ENCODE data around the gene ERCC5. TPM values are rescaled to one million over a fixed set of nuclear protein-coding genes. Genes with fewer than 3 reads are reported as not detected.

The ERCC5 gene
- total and polyA plus RNA-seq, 2 donors (not counting 3 experiments of a cell fraction or from before 2014, with no cell fraction given) = 12.5 to 40.1 TPM

DNA sequence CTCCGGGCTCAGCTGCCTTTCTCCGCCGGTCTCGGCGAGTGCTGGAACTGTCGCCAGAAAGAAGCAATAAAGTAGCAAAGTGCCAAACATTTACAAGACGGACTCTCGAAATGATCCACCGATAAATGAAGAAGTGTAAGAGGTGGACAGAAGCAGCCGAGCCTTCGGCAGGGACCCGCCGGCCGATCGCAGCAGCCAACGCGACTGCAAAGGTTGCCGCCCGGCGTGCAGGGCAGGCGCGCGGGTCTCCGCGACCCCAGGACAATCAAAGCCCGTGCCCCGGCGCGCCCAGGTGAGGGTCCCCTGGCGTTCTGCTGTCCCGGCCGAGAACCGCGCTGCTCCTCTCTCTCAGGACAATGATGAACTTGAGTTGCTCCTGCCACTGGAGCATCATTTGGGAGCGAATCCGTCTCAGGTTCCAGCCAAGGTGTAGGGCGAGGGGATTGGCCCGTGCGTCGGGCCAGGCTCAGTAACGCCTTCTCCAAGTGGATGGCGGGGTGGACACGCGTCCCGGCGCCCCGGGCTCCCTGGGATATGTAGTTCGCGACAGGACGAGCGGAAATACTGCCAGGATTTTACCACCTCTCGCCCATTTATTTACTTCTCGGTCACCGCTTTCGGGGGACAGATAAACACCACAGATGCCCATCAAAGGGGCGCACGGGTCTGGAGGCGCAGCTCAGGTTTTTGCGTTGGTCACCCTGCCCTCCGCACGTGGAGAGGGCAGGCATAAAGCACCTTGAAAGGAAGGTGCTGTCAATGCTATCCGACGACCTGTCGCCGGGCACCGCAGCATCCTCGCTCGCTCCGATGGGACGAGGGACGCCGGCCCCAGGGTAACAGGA is 47.0 kb upstream of the ERCC5 start, which contains the start of the genes BIVM and POGLUT2:
TSS of gene BIVM (plus strand) at position 539 of the 845 bp plus-strand sequence. CDS start 8,149 bp downstream, outside the sequence.
TSS of gene POGLUT2 (minus strand) at position 396 of the 845 bp plus-strand sequence. CDS start at position 90, 306 bp downstream.
- intact Hi-C loops (cut with micrococcal nuclease) = no loop called here
- peaks cover 18% of the 10 kb centered on the region for H3K4me1 ChIP-seq (ENCODE audit: control insufficient read depth, extremely low read depth, insufficient read depth, low read length)
- H3K4me3 ChIP-seq (replicated peaks in 1 of 3; ENCODE audit: insufficient read depth in 1 of 3, low read depth in 1 of 3, low read length in 3 of 3) = peak within 1 kb of the TSS; percentile 47 to 71 (median 56)
- ChIA-PET POLR2A (no interaction called here), CTCF (interaction anchor here (0.6 to 3.5 kb wide), 7 partner anchors 10 to 499 kb away, joined by 3 to 37 read pairs (median 12); partner anchors contain the start of genes ERCC5 and TPP2)
- H3K79me2 ChIP-seq (ENCODE audit: control insufficient read depth, insufficient read depth, low read length) = peaks cover 15% of the 10 kb centered on the region
- H3K9me1 ChIP-seq (replicated peaks; ENCODE audit: control insufficient read depth, extremely low read depth, insufficient read depth, low read length) = no peaks in the 10 kb centered on the region
- H3K9ac ChIP-seq (replicated peaks; ENCODE audit: extremely low read depth, insufficient read depth, low read length) = peak within 1 kb of the TSS; percentile 74
- FAIRE-seq = peak; percentile 94
- H3K27ac ChIP-seq (ENCODE audit: insufficient read depth, low read depth, low read length) = peak within 1 kb of the TSS; percentile 41
- dilution Hi-C loops (cut with MboI; ENCODE audit: extremely low pct_ligation_motif_present, low sequenced_read_pairs) = no loop called here
- no peaks in the 10 kb centered on the region for H3K9me3 ChIP-seq (replicated peaks; ENCODE audit: control insufficient read depth, insufficient read depth, low read length)
- no peaks in the 10 kb centered on the region for H3K36me3 ChIP-seq (ENCODE audit: control insufficient read depth in 2 of 2, extremely low read depth in 1 of 2, insufficient read depth in 2 of 2, low read length in 2 of 2)
- H4K20me1 ChIP-seq (replicated peaks; ENCODE audit: control insufficient read depth, extremely low read depth, insufficient read depth, low read length) = no peaks in the 10 kb centered on the region
- peak within 1 kb of the TSS; percentile 63 for H2AFZ ChIP-seq (ENCODE audit: low read depth, low read length)
- no peaks in the 10 kb centered on the region for H3K27me3 ChIP-seq (ENCODE audit: control insufficient read depth in 2 of 2, insufficient read depth in 2 of 2, low read length in 2 of 2)
- BruUV-seq (replicated peaks) = TSS peak; percentile 66
- peak; percentile 40 for TF ChIP-seq POLR2AphosphoS5 (IDR thresholded peaks at IDR 0.05; ENCODE audit: insufficient read depth, low read depth, low read length)
- TF ChIP-seq, protein P1, sequence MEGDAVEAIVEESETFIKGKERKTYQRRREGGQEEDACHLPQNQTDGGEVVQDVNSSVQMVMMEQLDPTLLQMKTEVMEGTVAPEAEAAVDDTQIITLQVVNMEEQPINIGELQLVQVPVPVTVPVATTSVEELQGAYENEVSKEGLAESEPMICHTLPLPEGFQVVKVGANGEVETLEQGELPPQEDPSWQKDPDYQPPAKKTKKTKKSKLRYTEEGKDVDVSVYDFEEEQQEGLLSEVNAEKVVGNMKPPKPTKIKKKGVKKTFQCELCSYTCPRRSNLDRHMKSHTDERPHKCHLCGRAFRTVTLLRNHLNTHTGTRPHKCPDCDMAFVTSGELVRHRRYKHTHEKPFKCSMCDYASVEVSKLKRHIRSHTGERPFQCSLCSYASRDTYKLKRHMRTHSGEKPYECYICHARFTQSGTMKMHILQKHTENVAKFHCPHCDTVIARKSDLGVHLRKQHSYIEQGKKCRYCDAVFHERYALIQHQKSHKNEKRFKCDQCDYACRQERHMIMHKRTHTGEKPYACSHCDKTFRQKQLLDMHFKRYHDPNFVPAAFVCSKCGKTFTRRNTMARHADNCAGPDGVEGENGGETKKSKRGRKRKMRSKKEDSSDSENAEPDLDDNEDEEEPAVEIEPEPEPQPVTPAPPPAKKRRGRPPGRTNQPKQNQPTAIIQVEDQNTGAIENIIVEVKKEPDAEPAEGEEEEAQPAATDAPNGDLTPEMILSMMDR (IDR thresholded peaks at IDR 0.05; ENCODE audit: extremely low read depth in 1 of 2, insufficient read depth in 1 of 2, low read depth in 1 of 2, low read length in 2 of 2) = no peak
- DNase-seq (ENCODE audit: low read depth, low spot score) = peak; percentile 91
- H3K4me2 ChIP-seq (ENCODE audit: insufficient read depth, low read length) = peak within 1 kb of the TSS; percentile 85
